Glomerular endothelial cell (primary cell): Measurements from ENCODE around the gene ILKAP. TPM values are rescaled to one million over a fixed set of nuclear protein-coding genes. Genes with fewer than 3 reads are reported as not detected.

Source experiments
- DNase-seq: peaks from one replicate; pipeline ENCODE4 v3.0.0-alpha.2; 2011; ENCODE audit warnings: low read depth, low spot score; ENCODE audit errors: extremely low read depth
- total RNA-seq: library from RNA; depleted of rRNA; stranded (reverse); fragments of >200 nt; gene quantifications from 2 replicates; pipeline ENCODE4 v1.2.3, GENCODE V29; 2015

ILKAP gene
- total RNA-seq, 1 donor from 2014 or later, result 25.1 TPM

DNA sequence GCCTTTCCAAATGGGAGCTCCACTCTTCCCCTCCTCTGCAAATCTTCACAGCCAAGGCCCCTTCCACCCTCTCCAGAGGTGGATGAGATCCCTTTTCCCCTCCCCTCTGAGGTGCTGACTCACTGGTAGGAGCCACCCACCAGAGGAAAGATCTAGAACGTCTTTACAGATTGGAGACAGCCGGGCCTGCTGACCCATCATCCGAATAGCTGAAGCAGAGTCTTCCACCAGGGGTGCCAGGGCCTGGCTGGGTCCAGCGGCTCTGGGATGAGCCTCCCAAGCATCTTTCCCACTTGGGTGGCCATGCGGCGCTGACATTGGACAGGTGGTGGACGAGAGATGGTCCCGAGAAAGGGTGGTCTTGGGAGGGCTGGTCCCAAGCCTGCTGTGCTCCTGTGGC is 35.7 kb downstream of the ILKAP start:
- no peak for DNase-seq

DNA sequence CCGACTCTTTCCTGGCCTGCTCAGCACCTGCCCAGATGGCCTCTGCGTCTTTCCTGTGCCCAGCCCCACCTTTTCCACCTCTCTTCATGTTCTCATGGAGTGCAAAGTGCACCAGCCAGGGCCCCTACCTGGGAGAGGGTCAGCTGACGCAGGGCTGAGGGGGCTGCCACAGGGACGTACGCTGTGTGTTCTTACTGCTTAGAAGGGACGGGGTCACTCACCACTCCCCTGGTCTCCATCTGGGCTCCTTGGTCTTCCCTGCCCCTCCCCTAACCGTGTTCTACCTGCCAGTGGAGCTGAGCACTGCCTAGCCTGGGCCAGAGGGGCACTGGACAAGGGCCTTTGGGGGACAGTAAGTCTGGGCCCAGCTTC is 36.2 kb downstream of the ILKAP start:
- no peak for DNase-seq

DNA sequence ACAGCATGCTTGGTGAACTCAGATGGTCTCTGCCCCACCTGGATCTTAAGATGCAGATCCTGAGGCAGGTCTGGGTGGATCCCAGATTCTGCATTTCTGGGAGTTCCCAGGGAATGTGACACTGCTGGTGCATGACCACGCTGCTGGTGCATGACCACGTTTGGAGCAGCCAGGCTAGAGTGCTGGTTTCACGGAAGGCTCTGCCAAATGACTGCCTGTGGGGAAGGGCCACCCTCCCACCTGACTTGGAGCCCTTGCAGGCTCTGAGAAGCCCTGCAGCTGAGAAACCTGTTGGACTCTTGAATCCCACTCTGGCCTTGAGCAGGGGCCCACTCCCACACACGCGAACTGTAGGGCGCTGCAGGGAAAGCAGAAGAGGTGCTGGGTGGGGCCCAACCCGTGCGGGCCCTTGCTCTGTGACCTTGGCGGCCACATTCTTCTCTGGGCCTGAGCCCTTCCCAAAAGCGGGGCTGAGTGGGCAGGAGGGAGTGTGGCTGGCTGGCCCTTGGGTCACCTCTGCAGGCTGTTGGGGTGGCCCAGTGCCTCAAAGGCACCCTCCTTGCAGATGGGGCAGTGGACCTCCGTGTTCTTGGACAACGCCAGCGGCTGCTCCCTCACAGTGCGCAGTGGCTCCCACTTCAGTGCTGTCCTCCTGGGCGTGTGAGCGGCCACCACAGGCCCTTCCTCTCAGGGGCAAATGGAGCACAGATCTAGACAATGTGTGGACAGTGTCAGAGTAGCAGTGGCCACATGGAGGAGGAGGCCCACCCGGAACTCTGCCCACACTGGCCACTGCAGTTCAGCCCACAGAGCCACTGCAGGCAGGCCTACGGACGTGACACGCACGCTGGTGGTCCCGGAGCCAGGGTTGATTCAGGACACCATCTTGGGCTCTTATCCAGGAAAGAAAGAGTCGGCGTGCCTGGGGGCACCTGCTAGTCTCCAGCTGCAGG is 36.8 kb downstream of the ILKAP start:
- no peak for DNase-seq

DNA sequence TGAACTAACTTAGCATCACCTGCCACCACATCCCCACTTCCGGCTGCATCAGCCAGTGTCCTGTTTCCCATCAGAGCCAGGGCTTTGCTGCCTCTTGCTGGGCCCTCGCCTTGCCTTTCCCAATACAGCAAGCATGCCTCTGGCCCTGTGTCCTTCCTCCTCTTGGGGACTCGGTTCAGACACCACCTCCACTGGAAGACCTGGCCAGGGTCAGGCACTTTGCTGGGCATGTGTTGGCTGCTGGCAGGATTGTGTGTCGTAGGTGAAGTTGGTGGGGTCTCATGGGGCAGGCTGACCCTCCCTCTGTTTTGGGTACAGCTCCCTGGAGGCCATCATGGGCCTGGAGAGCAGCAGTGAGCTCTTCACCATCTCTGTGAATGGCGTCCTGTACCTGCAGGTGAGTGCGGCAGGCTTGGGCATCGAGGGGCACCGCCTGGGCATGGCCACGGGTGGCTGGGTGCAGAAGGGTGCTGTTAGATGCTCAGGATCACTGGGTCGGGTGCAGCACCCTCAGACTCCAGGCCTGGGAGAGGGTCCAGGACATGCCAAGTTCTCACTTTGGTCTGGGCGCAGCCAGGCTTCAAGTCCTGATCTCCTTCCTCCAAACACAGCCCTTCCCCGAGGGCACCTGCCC is 38.1 kb downstream of the ILKAP start:
- DNase-seq, result no peak

DNA sequence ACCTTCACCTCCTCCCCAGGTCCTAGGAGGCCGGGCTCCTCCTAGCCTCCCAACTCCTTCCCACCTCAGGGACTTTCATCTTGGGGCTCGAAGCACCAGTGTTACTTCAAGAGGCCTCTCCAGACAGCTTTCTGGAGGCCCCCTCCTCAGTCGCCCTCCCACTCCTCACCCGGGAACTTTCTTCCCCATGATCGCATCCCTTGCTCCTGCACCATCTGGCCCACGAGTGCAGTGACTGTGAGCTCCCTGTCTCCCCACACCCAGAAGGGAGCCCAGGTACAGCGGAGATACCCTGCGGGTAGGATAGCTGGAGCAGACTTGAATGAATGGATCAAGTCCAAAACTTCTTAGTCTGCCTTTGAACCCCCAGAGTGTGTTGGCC is 38.6 kb downstream of the ILKAP start:
- DNase-seq, result no peak

DNA sequence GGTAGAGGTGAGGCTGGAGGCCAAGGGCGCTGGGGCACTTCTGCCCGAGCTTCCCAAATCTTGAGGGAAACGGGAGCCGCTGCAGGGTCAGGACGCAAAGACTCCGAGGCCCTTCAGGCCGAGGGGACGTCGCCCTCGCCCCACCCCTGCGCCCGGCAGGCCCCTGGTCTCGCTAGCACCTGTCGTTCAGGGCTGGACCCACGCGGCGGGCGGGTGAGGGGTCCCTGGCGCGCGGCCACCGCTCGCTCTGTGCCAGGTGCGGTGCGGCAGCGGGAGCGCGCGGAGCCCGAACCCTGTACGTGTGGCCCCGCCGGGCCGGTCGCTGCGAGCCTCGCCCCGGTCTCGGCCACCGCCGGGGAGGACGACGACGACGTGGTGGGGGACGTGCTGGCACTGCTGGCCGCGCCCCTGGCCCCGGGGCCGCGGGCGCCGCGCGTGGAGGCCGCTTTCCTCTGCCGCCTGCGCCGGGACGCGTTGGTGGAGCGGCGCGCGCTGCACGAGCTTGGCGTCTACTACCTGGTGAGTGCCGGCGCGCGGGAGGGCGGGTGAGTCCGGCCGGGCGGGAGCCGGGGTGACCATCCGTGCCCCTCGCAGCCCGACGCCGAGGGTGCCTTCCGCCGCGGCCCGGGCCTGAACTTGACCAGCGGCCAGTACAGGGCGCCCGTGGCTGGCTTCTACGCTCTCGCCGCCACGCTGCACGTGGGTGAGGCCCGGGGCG is 39.9 kb downstream of the ILKAP start:
- DNase-seq, result no peak

DNA sequence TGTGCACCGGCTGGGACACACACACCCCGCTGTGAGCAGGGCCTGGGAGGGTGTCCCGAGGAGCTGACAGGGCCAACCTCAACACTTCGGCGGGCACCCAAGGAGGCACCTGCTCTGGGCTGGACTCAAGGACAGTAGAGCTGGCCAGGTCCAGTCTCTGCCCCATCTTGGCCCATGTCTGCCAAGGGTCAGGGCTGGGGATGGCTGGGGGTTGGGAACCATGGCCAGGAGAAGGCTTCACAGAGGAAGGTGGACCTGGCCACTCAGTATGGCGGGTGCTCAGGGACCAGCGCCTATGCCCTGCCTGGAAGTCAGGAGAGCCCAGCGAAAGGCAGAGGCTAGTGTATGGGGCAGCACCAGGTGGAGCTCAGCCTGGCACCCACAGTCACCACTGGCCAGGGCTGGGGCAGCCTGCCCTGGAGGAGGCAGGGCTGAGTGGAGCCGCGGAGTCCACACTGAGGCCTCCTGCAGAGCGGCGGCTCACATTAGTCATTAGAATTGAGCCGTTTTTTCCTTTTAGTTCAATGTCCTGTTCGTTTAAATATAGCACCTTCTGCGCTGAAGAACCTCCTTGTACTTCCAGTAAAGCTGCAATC is 40.6 kb downstream of the ILKAP start:
- DNase-seq, result no peak

DNA sequence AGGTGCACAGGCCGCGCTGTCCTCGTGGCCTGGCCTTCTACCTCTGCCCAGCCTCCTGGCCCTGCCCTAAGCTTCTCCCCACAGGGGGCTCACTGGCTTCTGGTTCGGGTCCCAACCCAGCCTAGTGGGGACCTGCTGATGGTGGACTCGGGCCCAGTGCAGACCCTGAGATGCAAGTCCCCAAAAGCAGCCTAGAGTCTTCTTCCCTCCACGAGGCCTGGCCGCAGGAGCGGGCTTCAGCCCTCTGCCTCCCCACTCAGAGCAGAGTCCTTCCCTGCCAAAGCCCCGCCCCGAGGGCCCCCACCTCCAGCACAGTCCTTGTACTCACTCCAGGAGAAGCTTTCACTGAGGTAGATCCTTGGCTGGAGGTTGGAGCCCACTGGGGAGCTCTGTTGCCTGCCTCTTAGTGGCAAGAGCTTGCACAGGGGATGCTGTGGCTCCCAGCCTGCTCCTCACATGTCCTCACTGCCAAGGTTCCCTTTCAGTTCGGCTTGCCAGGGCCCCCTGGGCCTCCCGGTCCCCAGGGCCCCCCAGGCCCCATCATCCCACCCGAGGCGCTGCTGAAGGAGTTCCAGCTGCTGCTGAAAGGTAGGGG is 41.1 kb downstream of the ILKAP start:
- no peak for DNase-seq

DNA sequence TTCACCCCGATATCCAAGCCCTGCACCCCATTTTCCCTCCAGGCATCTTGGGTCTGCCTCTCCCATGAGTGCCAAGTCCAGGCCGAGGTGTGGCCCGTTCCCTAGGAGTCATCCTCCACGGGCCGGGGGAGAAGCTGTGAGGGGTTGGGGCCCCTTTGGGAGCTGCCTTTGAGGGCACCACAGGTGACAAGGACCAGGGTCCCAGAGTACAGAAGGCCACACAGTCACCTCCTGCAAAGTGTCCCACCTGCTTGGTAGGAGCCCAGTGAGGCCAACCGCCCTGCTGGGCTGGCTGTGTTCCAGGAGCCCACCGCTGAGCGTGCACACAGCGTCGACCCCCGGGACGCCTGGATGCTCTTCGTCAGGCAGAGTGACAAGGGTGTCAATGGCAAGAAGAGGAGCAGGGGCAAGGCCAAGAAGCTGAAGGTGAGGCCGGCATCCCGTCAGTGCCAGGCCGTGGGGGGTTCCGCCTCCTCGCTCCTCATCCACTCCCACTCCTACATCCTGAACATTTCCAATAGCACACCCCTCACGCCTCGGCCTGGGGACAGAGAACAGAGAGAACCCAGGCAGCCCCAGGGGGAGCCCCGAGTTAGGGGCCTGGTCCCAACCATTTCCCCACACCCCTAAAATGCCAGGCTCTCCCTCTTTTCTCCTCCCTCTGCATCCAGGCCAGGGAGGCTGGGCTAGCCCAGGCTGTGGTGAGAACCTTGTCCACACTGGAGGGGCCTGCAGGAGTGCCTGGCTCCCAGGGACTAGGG is 42.0 kb downstream of the ILKAP start:
- no peak for DNase-seq

DNA sequence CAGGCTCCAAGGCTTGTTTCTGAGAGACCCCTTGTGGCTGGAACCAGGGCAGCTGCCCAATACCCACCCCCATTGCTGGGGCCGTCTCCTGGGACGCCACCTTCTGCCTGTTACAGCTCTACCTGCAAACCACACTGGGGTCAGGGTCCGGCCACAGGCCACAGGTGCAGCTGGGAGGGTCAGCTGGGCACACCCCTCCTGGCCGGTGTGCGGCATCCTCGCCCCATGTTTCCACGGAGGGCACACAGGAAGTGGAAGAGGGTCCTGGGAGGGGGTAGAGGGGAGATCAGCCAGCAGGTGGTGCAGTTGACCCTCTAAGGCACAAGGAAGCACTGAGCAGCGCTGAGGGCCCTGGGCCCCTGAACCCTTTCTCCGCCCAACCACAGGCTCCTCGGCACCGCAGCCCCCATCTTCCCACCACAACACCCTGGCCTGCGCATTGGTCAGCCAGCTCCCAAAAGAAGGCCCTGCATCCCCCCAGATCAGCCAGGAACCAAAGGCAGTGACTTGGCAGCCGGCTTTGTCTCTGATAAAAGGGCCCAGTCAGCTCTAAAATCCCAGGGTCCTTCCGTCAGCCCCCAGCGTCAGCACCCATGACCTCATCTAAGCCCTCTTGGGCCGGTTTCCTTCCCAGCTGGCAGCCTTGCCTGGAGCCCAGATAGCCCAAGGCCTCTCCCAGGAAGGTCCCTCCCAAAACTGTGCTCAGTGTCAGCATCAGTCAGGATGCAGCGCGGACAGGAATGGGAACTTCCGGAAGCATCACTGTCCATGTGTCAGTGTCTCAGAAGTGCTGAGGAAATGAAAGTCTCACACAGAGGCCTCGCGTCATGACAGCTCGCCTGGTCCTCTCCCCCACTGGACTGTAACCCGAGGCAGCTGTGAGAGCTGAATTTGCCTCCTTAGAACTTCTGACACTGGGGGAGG is 43.0 kb downstream of the ILKAP start:
- DNase-seq, result no peak

DNA sequence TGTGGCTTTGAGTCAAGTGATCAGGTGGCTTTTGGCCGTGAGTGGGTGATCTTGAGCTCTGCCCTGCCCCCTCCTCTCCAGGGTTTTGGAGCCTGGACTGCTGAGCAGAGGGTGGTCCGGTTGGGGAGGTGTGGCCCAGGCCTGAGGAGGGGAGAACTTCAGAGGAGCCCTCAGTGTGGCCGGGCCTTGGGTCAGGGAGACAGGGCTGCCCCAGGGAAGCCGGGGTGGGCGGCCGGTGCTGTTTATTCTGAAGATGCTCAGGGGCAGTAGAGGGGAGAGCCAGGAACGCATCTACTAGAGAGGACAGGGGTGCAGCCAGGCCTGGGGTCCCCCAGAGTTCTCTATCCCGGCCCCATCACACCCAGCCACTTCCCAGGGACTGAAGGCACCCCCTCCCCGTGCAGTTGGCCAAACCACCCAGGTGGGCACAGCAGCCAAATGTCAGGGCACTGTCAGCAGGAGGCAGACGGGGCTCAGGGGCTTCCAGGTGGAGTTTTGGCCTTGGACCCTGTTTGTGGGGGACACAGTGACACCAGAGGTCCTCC is 43.8 kb downstream of the ILKAP start:
- no peak for DNase-seq

DNA sequence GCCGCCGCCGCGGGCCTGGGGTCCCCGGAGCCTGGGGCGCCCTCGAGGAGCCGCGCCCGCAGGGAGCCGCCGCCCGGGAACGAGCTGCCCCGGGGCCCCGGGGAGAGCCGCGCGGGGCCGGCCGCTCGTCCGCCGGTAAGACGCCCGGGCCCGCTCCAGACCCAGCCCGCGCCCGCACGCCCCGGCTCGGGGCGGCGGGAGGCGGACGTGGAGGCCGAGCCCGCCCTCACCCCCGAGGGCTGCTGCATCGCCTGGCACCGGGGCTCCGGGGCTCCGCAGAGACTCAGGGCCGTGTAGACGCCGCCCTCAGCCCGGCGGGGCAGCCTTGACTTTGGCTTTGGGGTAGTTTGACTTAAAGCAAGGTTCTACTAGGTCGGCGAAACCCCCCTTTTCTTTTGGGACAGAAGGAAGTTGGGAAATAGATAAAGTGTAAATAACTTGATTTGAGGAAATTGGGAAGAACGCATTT is 44.4 kb downstream of the ILKAP start:
- DNase-seq, result no peak

DNA sequence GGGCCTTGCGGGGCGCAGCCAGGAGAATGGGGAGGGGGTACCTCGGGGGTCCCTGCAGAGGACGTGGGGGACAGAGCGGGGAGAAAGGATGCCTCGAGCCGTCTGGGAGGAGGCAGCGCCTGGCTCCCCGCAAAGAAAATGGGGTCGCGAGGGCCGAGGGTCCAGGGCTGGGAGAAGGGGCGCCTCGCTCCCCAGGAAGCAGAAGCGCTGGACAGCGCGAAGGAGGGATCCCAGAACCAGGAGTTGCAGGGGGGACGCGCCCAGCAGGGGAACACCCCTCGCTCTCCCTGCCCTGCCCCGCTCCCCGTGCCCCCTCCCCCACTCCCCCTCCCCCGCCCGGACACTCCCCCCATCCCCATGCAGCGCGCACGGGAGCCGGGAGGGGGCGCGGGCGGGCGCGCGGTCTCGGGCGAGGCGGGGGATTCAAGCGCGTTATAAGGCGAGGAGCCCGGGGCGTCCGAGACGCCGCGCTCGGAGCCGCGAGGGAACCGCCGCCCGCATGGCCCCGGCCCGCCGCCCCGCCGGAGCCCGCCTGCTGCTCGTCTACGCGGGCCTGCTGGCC is 44.9 kb downstream of the ILKAP start, which contains the start of gene ERFE:
TSS of gene ERFE (plus strand) at position 462 of the 562 bp plus-strand sequence. CDS start at position 500, 38 bp downstream.
- no peak for DNase-seq

DNA sequence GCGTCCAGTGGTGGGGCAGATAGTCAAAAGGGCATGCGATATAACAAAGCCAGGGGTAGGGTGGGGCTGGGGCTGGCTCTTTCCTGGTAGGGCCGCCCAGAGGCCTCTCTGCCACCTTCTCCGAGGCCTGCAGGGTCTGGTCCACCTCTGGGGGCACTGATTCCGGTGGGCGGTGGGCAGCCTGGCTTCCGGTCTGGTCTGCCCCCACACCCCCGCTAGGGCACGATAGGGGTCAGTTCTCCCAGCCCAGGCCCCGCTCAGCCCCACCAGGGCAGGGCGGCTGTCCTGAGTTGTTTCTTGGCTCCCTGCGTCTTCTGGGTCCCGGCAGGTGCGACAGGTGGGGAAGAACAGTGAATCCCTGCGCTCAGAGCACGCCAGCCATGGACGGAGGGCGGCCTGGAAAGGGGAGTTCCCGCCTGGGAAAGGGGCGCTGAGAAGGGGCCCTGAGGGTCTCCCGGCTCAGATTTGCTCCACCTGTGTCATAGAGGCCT is 45.4 kb downstream of the ILKAP start:
- DNase-seq, result no peak

DNA sequence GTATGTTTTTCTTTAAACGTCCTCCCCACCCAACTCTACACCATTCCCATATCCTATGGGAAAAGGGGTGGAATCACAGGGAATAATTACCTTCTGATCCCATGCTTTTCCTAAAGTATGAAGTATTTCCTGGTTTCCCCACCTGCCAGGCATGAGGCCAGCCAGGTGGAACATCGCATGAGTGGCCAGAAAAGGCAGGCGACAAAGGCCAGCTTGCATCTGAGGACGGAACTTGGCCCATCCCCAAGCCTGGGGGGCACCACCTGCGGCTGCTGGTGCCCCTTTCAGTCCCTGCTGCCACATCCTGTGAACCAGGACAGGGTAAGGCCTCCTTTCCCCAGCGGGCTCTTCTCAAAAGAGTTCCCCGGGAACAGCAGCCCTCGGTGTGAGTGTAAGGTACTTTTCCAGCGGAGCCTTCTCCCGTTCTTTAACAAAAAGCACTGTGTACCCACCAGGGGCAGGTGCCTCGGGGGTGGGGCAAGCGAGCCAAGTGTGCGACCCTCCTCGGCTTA is 45.9 kb downstream of the ILKAP start:
- no peak for DNase-seq

DNA sequence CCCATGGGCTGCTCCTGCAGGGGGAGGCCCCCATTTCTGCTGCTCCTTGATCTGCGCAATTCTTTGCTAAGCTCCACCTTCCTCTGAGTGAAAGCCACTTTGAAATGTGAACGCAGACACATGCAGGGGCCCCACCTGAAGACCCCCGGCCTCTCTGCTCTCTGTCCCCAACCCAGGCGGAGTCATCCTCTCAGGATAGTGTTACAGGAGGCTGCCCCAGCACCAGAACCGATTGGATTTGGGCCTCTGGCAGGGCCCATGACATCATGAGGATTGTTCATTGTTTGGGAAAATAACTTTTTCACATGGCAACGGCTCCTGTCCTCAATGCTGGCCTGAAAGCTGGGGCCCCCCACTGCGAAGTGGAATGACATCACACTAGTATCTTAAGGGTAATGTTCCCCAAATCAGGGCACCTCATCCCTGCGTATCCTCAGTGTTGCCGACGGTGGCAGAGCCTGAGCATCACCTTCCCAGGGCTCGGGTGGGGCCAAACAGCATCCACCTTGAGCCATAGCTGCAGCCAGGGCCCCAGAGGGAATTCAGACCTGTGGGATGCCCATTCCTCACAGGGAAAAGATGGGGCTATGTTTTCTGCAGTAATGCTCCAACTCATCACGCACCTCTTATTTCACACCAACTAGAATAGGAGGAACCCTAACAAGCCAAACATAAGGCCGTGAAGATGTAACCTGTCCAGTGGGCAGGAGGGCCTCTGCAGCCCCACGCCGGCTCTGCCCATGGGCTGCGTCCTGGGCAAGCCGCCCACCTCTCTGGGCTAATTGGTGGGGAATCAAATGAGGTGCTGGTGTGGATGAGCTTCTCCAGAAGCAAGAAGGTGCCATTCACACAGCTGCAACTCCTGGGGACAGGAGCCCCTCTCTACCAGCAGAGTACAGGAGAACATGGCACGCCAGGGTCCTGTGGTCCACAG is 47.5 kb downstream of the ILKAP start:
- DNase-seq, result no peak
